ENCODE results near the gene INHBE.

The INHBE gene

GRCh38 chr12:57461917-57462250 lies 6.8 kb downstream of the INHBE start:
- no peak for DNase-seq

GRCh38 chr12:57462251-57462911 lies 7.3 kb downstream of the INHBE start:
- peak; percentile 88 for DNase-seq

GRCh38 chr12:57462912-57463253 lies 7.8 kb downstream of the INHBE start:
- no peak for DNase-seq

- no peak for DNase-seq
Measured at GRCh38 chr12:57464569-57464968, 9.5 kb downstream of the INHBE start.

- no peak for DNase-seq
Measured at GRCh38 chr12:57465030-57465746, 10.1 kb downstream of the INHBE start.

GRCh38 chr12:57465747-57466505 lies 10.8 kb downstream of the INHBE start:
- no peak for DNase-seq

GRCh38 chr12:57467212-57467874 lies 12.2 kb downstream of the INHBE start:
- DNase-seq = no peak

- no peak for DNase-seq
Measured at GRCh38 chr12:57467915-57468314, 12.8 kb downstream of the INHBE start.

GRCh38 chr12:57469296-57470164 lies 14.4 kb downstream of the INHBE start:
- no peak for DNase-seq

- DNase-seq = no peak
Measured at GRCh38 chr12:57470286-57470969, 15.3 kb downstream of the INHBE start.

GRCh38 chr12:57470970-57471656 lies 16.0 kb downstream of the INHBE start:
- no peak for DNase-seq

GRCh38 chr12:57471661-57472060 lies 16.6 kb downstream of the INHBE start:
- no peak for DNase-seq

GRCh38 chr12:57472391-57472790 lies 17.3 kb downstream of the INHBE start:
- DNase-seq = no peak

GRCh38 chr12:57473392-57473791 lies 18.3 kb downstream of the INHBE start:
- DNase-seq = no peak

GRCh38 chr12:57473886-57474285 lies 18.8 kb downstream of the INHBE start:
- DNase-seq = no peak

GRCh38 chr12:57474430-57474829 lies 19.3 kb downstream of the INHBE start:
- no peak for DNase-seq

- no peak for DNase-seq
Measured at GRCh38 chr12:57474862-57475261, 19.8 kb downstream of the INHBE start.

GRCh38 chr12:57475271-57476161 lies 20.4 kb downstream of the INHBE start:
- DNase-seq = no peak

- peak; percentile 67 for DNase-seq
Measured at GRCh38 chr12:57476162-57476992, 21.3 kb downstream of the INHBE start.

Data from activated gamma-delta T cell treated with Interleukin-2 at 50 U/mL for 16 hours (primary cell).